ENCODE results near the gene NNT. TPM values are rescaled to one million over a fixed set of nuclear protein-coding genes. Genes with fewer than 3 reads are reported as not detected.

Gene NNT
- polyA plus RNA-seq, 3 donors, result 17.1 to 47.2 (median 41.2) TPM

DNA sequence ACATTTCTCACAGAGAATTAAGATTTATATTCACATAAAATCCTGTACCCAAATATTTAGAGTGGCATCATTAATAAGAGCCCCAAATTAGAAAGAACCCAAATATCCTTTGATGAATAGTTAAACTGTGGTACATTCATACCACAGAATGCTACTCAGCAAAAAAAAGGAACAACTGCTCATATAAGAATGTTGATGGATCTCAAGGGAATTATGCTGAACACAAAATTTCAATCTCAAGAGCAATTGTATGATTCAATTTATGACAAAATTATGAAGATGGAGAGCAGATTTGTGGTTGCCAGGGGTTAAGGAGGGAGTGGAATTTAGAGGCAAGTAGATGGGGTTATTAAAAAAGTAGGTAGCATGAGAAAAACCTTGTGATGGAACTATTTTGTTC, 41.6 kb upstream of the NNT start:
- no peak overlapping the region for H3K27ac Mint-ChIP-seq
- Histone ChIP-seq H2AFZ (ENCODE audit: insufficient read depth, low read depth, low read length, poor library complexity, severe bottlenecking) (no peak overlapping the region), H4K20me1 (ENCODE audit: insufficient read depth, low read length) (no peaks in the 10 kb centered on the region), H3K4me1 (ENCODE audit: control insufficient read depth in 1 of 2, insufficient read depth in 2 of 2, low read length in 2 of 2) (peaks cover 6 to 8% of the 10 kb centered on the region in 2 donors), H3K27me3 (ENCODE audit: control insufficient read depth in 2 of 2, insufficient read depth in 2 of 2, low read length in 2 of 2) (peaks cover 0 to 2% of the 10 kb centered on the region in 2 donors), H3K9me3 (replicated peaks in 1 of 2; ENCODE audit: control insufficient read depth in 1 of 2, insufficient read depth in 1 of 2, low read length in 2 of 2) (no peaks in the 10 kb centered on the region), H3K4me2 (replicated peaks; ENCODE audit: extremely low read depth, low read length, poor library complexity, severe bottlenecking) (no peak overlapping the region), H3K36me3 (replicated peaks in 1 of 2; ENCODE audit: control insufficient read depth in 1 of 2, insufficient read depth in 2 of 2, low read length in 2 of 2) (no peaks in the 10 kb centered on the region), H3K79me2 (ENCODE audit: insufficient read depth, low read length) (peaks cover 5% of the 10 kb centered on the region), H3K9ac (ENCODE audit: insufficient read depth, low read length, poor library complexity, severe bottlenecking) (no peak overlapping the region), H3K27ac (ENCODE audit: low read depth in 1 of 2, low read length in 2 of 2) (no peak overlapping the region), H3K4me3 (replicated peaks in 1 of 3; ENCODE audit: low read depth in 2 of 3, low read length in 3 of 3) (no peak overlapping the region)
- intact Hi-C loops (cut with micrococcal nuclease), result no loop called here
- H3K4me3 Mint-ChIP-seq, result no peak overlapping the region
- peaks cover 8% of the 10 kb centered on the region for H3K4me1 Mint-ChIP-seq
- TF ChIP-seq, protein P1, sequence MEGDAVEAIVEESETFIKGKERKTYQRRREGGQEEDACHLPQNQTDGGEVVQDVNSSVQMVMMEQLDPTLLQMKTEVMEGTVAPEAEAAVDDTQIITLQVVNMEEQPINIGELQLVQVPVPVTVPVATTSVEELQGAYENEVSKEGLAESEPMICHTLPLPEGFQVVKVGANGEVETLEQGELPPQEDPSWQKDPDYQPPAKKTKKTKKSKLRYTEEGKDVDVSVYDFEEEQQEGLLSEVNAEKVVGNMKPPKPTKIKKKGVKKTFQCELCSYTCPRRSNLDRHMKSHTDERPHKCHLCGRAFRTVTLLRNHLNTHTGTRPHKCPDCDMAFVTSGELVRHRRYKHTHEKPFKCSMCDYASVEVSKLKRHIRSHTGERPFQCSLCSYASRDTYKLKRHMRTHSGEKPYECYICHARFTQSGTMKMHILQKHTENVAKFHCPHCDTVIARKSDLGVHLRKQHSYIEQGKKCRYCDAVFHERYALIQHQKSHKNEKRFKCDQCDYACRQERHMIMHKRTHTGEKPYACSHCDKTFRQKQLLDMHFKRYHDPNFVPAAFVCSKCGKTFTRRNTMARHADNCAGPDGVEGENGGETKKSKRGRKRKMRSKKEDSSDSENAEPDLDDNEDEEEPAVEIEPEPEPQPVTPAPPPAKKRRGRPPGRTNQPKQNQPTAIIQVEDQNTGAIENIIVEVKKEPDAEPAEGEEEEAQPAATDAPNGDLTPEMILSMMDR (IDR thresholded peaks at IDR 0.05), result no peak
- H3K9me3 Mint-ChIP-seq, result peaks cover 0 to 2% (median 0%) of the 10 kb centered on the region in 7 donors
- no peak for DNase-seq
- peaks cover 2 to 7% (median 3%) of the 10 kb centered on the region in 3 donors for H3K27me3 Mint-ChIP-seq (ENCODE audit: low read depth in 3 of 3)
- H3K36me3 Mint-ChIP-seq, result no peaks in the 10 kb centered on the region

DNA sequence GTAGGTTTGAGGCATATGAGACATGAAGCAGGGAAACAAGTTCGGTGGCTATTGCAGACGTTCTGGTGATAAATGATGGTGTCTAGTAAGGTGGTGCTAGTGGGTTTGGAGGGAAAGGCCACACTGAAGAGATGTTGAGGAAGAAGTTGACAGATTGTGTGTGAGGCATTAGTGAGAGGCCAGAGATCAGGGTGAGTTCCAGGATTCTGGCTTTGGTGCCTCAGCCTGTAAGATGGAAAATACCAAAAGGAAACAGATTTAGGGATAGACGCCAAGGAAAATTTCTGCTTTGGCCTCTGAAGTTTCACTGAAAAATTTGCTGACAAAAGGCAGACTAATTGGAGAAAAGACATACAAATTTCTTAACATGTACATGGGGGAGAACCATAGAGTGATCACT, 39.7 kb upstream of the NNT start:
- TF ChIP-seq, protein P1 (IDR thresholded peaks at IDR 0.05), result no peak
- Histone ChIP-seq H3K4me3 (replicated peaks in 1 of 3; ENCODE audit: low read depth in 2 of 3, low read length in 3 of 3) (no peak overlapping the region), H3K4me1 (ENCODE audit: control insufficient read depth in 1 of 2, insufficient read depth in 2 of 2, low read length in 2 of 2) (no peaks in the 10 kb centered on the region), H3K9ac (ENCODE audit: insufficient read depth, low read length, poor library complexity, severe bottlenecking) (no peak overlapping the region), H3K79me2 (ENCODE audit: insufficient read depth, low read length) (no peaks in the 10 kb centered on the region), H3K27me3 (ENCODE audit: control insufficient read depth in 2 of 2, insufficient read depth in 2 of 2, low read length in 2 of 2) (peaks cover 0 to 2% of the 10 kb centered on the region in 2 donors), H2AFZ (ENCODE audit: insufficient read depth, low read depth, low read length, poor library complexity, severe bottlenecking) (no peak overlapping the region), H4K20me1 (ENCODE audit: insufficient read depth, low read length) (no peaks in the 10 kb centered on the region), H3K4me2 (replicated peaks; ENCODE audit: extremely low read depth, low read length, poor library complexity, severe bottlenecking) (no peak overlapping the region), H3K27ac (ENCODE audit: low read depth in 1 of 2, low read length in 2 of 2) (no peak overlapping the region), H3K9me3 (replicated peaks in 1 of 2; ENCODE audit: control insufficient read depth in 1 of 2, insufficient read depth in 1 of 2, low read length in 2 of 2) (no peaks in the 10 kb centered on the region), H3K36me3 (replicated peaks in 1 of 2; ENCODE audit: control insufficient read depth in 1 of 2, insufficient read depth in 2 of 2, low read length in 2 of 2) (no peaks in the 10 kb centered on the region)
- Mint-ChIP-seq H3K36me3 (no peaks in the 10 kb centered on the region), H3K27me3 (ENCODE audit: low read depth in 3 of 3) (peaks cover 1 to 7% (median 2%) of the 10 kb centered on the region in 3 donors), H3K9me3 (peaks cover 0 to 2% (median 0%) of the 10 kb centered on the region in 7 donors), H3K27ac (peak overlapping the region in 1 of 7 donors; percentile 3), H3K4me1 (no peaks in the 10 kb centered on the region), H3K4me3 (no peak overlapping the region)
- intact Hi-C loops (cut with micrococcal nuclease), result no loop called here
- DNase-seq, result no peak
- 95% methylated on average over 2 of the region's 3 CpGs for whole genome bisulfite sequencing (ENCODE audit: insufficient coverage)
